SK-N-SH (cell line): ENCODE results near the gene NFATC3. TPM values are rescaled to one million over a fixed set of nuclear protein-coding genes. Genes with fewer than 3 reads are reported as not detected.

Experiments used
- CTCF ChIA-PET: fragments of 300-600, 350-600 bp; formaldehyde crosslinking; extraction: SDS; loops from one replicate; lab custom pipeline; 2021; lab: Yijun Ruan, JAX
- POLR2A ChIA-PET: fragments of 350-600 bp; sonication (Branson Sonifier 250); formaldehyde crosslinking; extraction: SDS; loops from one replicate; lab custom pipeline; 2020; ENCODE audit warnings: antibody characterized with exemption, inconsistent platforms; lab: Yijun Ruan, JAX
- DNase-seq: peaks from one replicate; pipeline ENCODE4 v3.0.0; 2012
- H2AFZ ChIP-seq: fragments of 200-600 bp; sonication (generic); 2 replicates; pipeline ENCODE4 v1.8.1; 2016; ENCODE audit warnings: antibody characterized with exemption, mild to moderate bottlenecking, low read depth
- H3F3A ChIP-seq: fragments of 200-600 bp; sonication (generic); replicated peaks from 2 replicates; pipeline ENCODE3; 2016; ENCODE audit warnings: antibody characterized with exemption, mild to moderate bottlenecking; ENCODE audit not compliant: insufficient read depth
- H3K27ac ChIP-seq, 2 experiments: fragments of 200-500 bp in 1 of 2; fragments of 200-600 bp in 1 of 2; sonication (Bioruptor generic) in 1 of 2; sonication (generic), shearing (Covaris generic) in 1 of 2; 2 replicates each; pipeline versions ENCODE4 v1.5.1 to v1.6.1; 2014 to 2016; ENCODE audit warnings: low read depth in 2 of 2, inconsistent platforms in 1 of 2, low read length in 1 of 2, mild to moderate bottlenecking in 1 of 2, mixed read lengths in 1 of 2
- H3K27me3 ChIP-seq: fragments of 200-600 bp; sonication (generic), shearing (Covaris generic); 2 replicates; pipeline ENCODE4 v1.6.1; 2016; ENCODE audit warnings: mixed run types; ENCODE audit not compliant: insufficient read depth
- H3K36me3 ChIP-seq, 2 experiments: fragments of 200-500 bp in 1 of 2; fragments of 200-600 bp in 1 of 2; sonication (Bioruptor generic) in 1 of 2; sonication (generic) in 1 of 2; replicated peaks in 1 of 2; 2 replicates each; pipeline versions ENCODE3 to v1.5.1; 2014 to 2016; ENCODE audit warnings: low read length in 1 of 2, mild to moderate bottlenecking in 1 of 2; ENCODE audit not compliant: insufficient read depth in 2 of 2, control insufficient read depth in 1 of 2
- H3K4me1 ChIP-seq, 2 experiments: fragments of 200-500 bp in 1 of 2; fragments of 200-600 bp in 1 of 2; sonication (Bioruptor generic) in 1 of 2; sonication (generic), shearing (Covaris generic) in 1 of 2; 2 replicates each; pipeline versions ENCODE4 v1.5.1 to v1.6.1; 2014 to 2016; ENCODE audit warnings: low read depth in 1 of 2, low read length in 1 of 2, mixed run types in 1 of 2; ENCODE audit not compliant: insufficient read depth in 2 of 2, control insufficient read depth in 1 of 2
- H3K4me2 ChIP-seq: fragments of 200-600 bp; sonication (generic), shearing (Covaris generic); 2 replicates; pipeline ENCODE4 v1.6.1; 2017; ENCODE audit warnings: mixed run types
- H3K4me3 ChIP-seq, 2 experiments: fragments of 200-500 bp in 1 of 2; fragments of 200-600 bp in 1 of 2; sonication (Bioruptor generic) in 1 of 2; sonication (generic), shearing (Covaris generic) in 1 of 2; 2 replicates each; pipeline versions ENCODE4 v1.5.1 to v1.8.1; 2014 to 2016; ENCODE audit warnings: low read depth in 2 of 2, inconsistent platforms in 1 of 2, low read length in 1 of 2, mild to moderate bottlenecking in 1 of 2, mixed read lengths in 1 of 2, moderate library complexity in 1 of 2
- H3K79me2 ChIP-seq: fragments of 200-600 bp; sonication (generic); 2 replicates; pipeline ENCODE4 v1.8.1; 2017; ENCODE audit warnings: mild to moderate bottlenecking; ENCODE audit not compliant: insufficient read depth
- H3K9ac ChIP-seq: fragments of 200-600 bp; sonication (generic); 2 replicates; pipeline ENCODE4 v1.6.1; 2017; ENCODE audit warnings: mixed run types
- H3K9me2 ChIP-seq: fragments of 200-600 bp; sonication (generic); 2 replicates; pipeline ENCODE4 v1.6.1; 2017; ENCODE audit warnings: mixed run types
- H3K9me3 ChIP-seq: fragments of 200-600 bp; sonication (generic); 2 replicates; pipeline ENCODE4 v1.6.1; 2017; ENCODE audit warnings: mixed run types, mild to moderate bottlenecking, moderate library complexity
- H4K20me1 ChIP-seq: fragments of 200-600 bp; sonication (generic); 2 replicates; pipeline ENCODE4 v1.6.1; 2017; ENCODE audit warnings: mild to moderate bottlenecking, mixed run types; ENCODE audit not compliant: insufficient read depth
- CHD2 ChIP-seq: fragments of 150-350 bp; IDR thresholded peaks from 2 replicates; pipeline ENCODE4 v1.6.1; 2018; ENCODE audit warnings: low read length; ENCODE audit not compliant: partially characterized antibody
- CTCF ChIP-seq: fragments of 200-600 bp; sonication (generic); IDR thresholded peaks from 2 replicates; pipeline ENCODE4 v1.6.1; 2017; ENCODE audit warnings: antibody characterized with exemption, mild to moderate bottlenecking, moderate library complexity
- ELF1 ChIP-seq: IDR thresholded peaks from 2 replicates; pipeline ENCODE4 v1.4.0; 2012
- EP300 ChIP-seq, 2 experiments: IDR thresholded peaks; 2 replicates each; pipeline versions ENCODE4 v1.4.0 to v1.6.1; 2012; ENCODE audit warnings: borderline replicate concordance in 1 of 2, low read depth in 1 of 2, low read length in 1 of 2
- FOXJ3 ChIP-seq: sonication (generic); formaldehyde crosslinking; IDR thresholded peaks from 2 replicates; pipeline ENCODE4 v1.5.1; 2020; ENCODE audit warnings: mild to moderate bottlenecking, missing genetic modification reagents
- FOXM1 ChIP-seq: IDR thresholded peaks from 2 replicates; pipeline ENCODE4 v1.4.0; 2012; ENCODE audit warnings: low read depth, mild to moderate bottlenecking
- MEF2A ChIP-seq: IDR thresholded peaks from 2 replicates; pipeline ENCODE4 v1.4.0; 2012; ENCODE audit warnings: low read depth, borderline replicate concordance
- MXI1 ChIP-seq: IDR thresholded peaks from 2 replicates; pipeline ENCODE4 v1.6.1; 2012; ENCODE audit warnings: mild to moderate bottlenecking, low read depth, low read length, improper control_type of control experiment
- NRF1 ChIP-seq: IDR thresholded peaks from 2 replicates; pipeline ENCODE4 v1.6.1; 2012; ENCODE audit warnings: low read depth, mild to moderate bottlenecking, low read length
- PBX3 ChIP-seq: IDR thresholded peaks from 2 replicates; pipeline ENCODE4; 2012
- SIN3A ChIP-seq: IDR thresholded peaks from 2 replicates; pipeline ENCODE4 v1.6.1; 2012; ENCODE audit warnings: low read depth, mild to moderate bottlenecking, low read length, moderate library complexity, borderline replicate concordance
- TAF1 ChIP-seq: IDR thresholded peaks from 2 replicates; pipeline ENCODE4 v1.6.1; 2012; ENCODE audit warnings: low read depth, mild to moderate bottlenecking, low read length, moderate library complexity, borderline replicate concordance
- TCF12 ChIP-seq: IDR thresholded peaks from 2 replicates; pipeline ENCODE4 v1.4.0; 2012
- TEAD4 ChIP-seq: IDR thresholded peaks from 2 replicates; pipeline ENCODE4 v1.4.0; 2012; ENCODE audit warnings: mild to moderate bottlenecking, borderline replicate concordance; ENCODE audit not compliant: insufficient read depth
- USF2 ChIP-seq: fragments of 150-350 bp; IDR thresholded peaks from 2 replicates; pipeline ENCODE4 v1.6.1; 2017; ENCODE audit warnings: antibody characterized with exemption, low read length, low read depth, borderline replicate concordance
- YY1 ChIP-seq: IDR thresholded peaks from 2 replicates; pipeline ENCODE4 v1.4.0; 2012; ENCODE audit warnings: low read depth, mild to moderate bottlenecking
- WGBS: methylation state at CpG from one replicate; pipeline ENCODE4 v1.1.6; 2017; ENCODE audit warnings: low lambda C conversion rate; 5-methylcytosine and 5-hydroxymethylcytosine counted together
- polyA plus RNA-seq, 3 experiments: library from polyadenylated mRNA; depleted of rRNA; stranded (reverse); fragments of >200 nt; gene quantifications; 2 replicates each; pipeline ENCODE4 v1.2.3, GENCODE V29; 2012

The NFATC3 gene
- polyA plus RNA-seq, 1 of the 3 experiments (the other 2 are of a cell fraction) = 5.7 TPM

- H3K4me3 ChIP-seq = no peak overlapping the region
- no peaks in the 10 kb centered on the region for H3K36me3 ChIP-seq
- H3K9me3 ChIP-seq = 0 out of 2 replicates have a peak, but pooled peaks cover 1% of the 10 kb centered on the region
- no peaks in the 10 kb centered on the region for H3K9me2 ChIP-seq
- peaks cover 96% of the 10 kb centered on the region for H3K79me2 ChIP-seq
- no peak overlapping the region for H2AFZ ChIP-seq
- WGBS = 87% methylated on average over 2 of the region's 2 CpGs
- peaks cover 4% of the 10 kb centered on the region for H3F3A ChIP-seq
- ChIA-PET CTCF (interaction anchor here (1.1 kb wide), 1 partner anchor 22 kb away, joined by 3 read pairs; no protein-coding TSS in a partner anchor), POLR2A (no interaction called here)
- TF ChIP-seq CHD2 = no peak
- TF ChIP-seq TEAD4 = no peak
- no peak for TF ChIP-seq MEF2A
- H3K27ac ChIP-seq = no peak overlapping the region
- no peak overlapping the region for H3K4me2 ChIP-seq
- no peaks in the 10 kb centered on the region for H3K4me1 ChIP-seq
- H3K27me3 ChIP-seq = no peaks in the 10 kb centered on the region
- no peak for DNase-seq
- no peak overlapping the region for H3K9ac ChIP-seq
- peaks cover 27% of the 10 kb centered on the region for H4K20me1 ChIP-seq
These were observed 30.7 kb downstream of the NFATC3 start for GRCh38 chr16:68115851-68116250.

GRCh38 chr16:68116256-68116867, 31.2 kb downstream of the NFATC3 start:
- H4K20me1 ChIP-seq = peaks cover 27% of the 10 kb centered on the region
- no peak overlapping the region for H2AFZ ChIP-seq
- TF ChIP-seq ELF1 = no peak
- TF ChIP-seq CTCF = peak; percentile 64
- TF ChIP-seq, all 33 proteins: peak for 1
- Histone ChIP-seq H3K4me2 (no peak overlapping the region), H3K27me3 (no peaks in the 10 kb centered on the region), H3K9me2 (no peaks in the 10 kb centered on the region), H3K4me3 (no peak overlapping the region; a peak in 1 of 4 replicates), H3K79me2 (peaks cover 96% of the 10 kb centered on the region), H3K27ac (no peak overlapping the region), H3K9me3 (no peaks in the 10 kb centered on the region), H3F3A (peaks cover 4% of the 10 kb centered on the region), H3K4me1 (no peaks in the 10 kb centered on the region), H3K36me3 (no peaks in the 10 kb centered on the region), H3K9ac (no peak overlapping the region)
- POLR2A ChIA-PET = no interaction called here
- DNase-seq = no peak
- WGBS = 97% methylated on average over 2 of the region's 2 CpGs
- CTCF ChIA-PET = interaction anchor here (1.1 to 1.2 kb wide), 2 partner anchors 12 to 23 kb away, joined by 3 to 5 read pairs; no protein-coding TSS in a partner anchor

- Histone ChIP-seq H3K4me2 (no peak overlapping the region), H3K9me2 (no peaks in the 10 kb centered on the region), H3K9ac (no peak overlapping the region), H3K9me3 (no peaks in the 10 kb centered on the region), H3K79me2 (peaks cover 93% of the 10 kb centered on the region), H3K27me3 (no peaks in the 10 kb centered on the region), H4K20me1 (peaks cover 27% of the 10 kb centered on the region), H3F3A (peaks cover 4% of the 10 kb centered on the region), H3K27ac (no peak overlapping the region), H2AFZ (no peak overlapping the region), H3K36me3 (peaks cover 0 to 3% of the 10 kb centered on the region in 2 experiments), H3K4me1 (no peaks in the 10 kb centered on the region), H3K4me3 (no peak overlapping the region)
- CTCF ChIA-PET = interaction anchor here (1.0 to 1.7 kb wide), 3 partner anchors 11 to 23 kb away, joined by 3 to 5 read pairs (median 4); no protein-coding TSS in a partner anchor
- no peak for DNase-seq
- 96% methylated on average over 3 of the region's 3 CpGs for WGBS
- POLR2A ChIA-PET = interaction anchor here (0.7 kb wide), 1 partner anchor 14 kb away, joined by 3 read pairs; no protein-coding TSS in a partner anchor
- TF ChIP-seq FOXM1 (no peak), YY1 (no peak), TAF1 (no peak), MEF2A (no peak), EP300 (IDR thresholded peaks at IDR 0.05; ENCODE audit: borderline replicate concordance in 1 of 2, low read depth in 1 of 2, low read length in 1 of 2) (no peak), PBX3 (no peak), NRF1 (no peak), CHD2 (no peak), TCF12 (no peak), SIN3A (no peak), FOXJ3 (CRISPR knock-in tag) (no peak), TEAD4 (no peak), MXI1 (no peak), USF2 (no peak), ELF1 (no peak)
These were observed 32.7 kb downstream of the NFATC3 start for GRCh38 chr16:68117884-68118283.
